ENCODE results near the gene LIFR.

GRCh38 chr5:38458174-38458573, 98.3 kb downstream of the LIFR start:
- no peak for TF ChIP-seq CTCF (IDR thresholded peaks at IDR 0.05)
- TF ChIP-seq HEYL (CRISPR knock-in tag; IDR thresholded peaks at IDR 0.05), result no peak
- TF ChIP-seq POLR2A (IDR thresholded peaks at IDR 0.05; ENCODE audit: low read length), result no peak
- TF ChIP-seq RCOR1 (IDR thresholded peaks at IDR 0.05; ENCODE audit: low read depth, low read length), result no peak
- TF ChIP-seq PBX3 (IDR thresholded peaks at IDR 0.05), result no peak
- TF ChIP-seq SMC3 (IDR thresholded peaks at IDR 0.05), result no peak
- no peak for TF ChIP-seq CHD4 (IDR thresholded peaks at IDR 0.05; ENCODE audit: borderline replicate concordance)
- no peak for TF ChIP-seq ZFP36 (IDR thresholded peaks at IDR 0.05; ENCODE audit: borderline replicate concordance, partially characterized antibody)

Measured in A549 (cell line).